Activated CD4-positive, alpha-beta memory T cell treated with anti-CD3 and anti-CD28 coated beads, Interleukin-2, amount 10 ng/mL, durations not matched to agents 7 days and 5 days (primary cell): Measurements from ENCODE around the gene OR52M1. TPM values are rescaled to one million over a fixed set of nuclear protein-coding genes. Genes with fewer than 3 reads are reported as not detected.

Experiments used
- CTCF ChIA-PET: fragments of 350-600 bp; sonication (Branson Sonifier 250); formaldehyde crosslinking; loops from one replicate; lab custom pipeline; 2021; ENCODE audit warnings: antibody characterized with exemption, inconsistent platforms; lab: Charles Lee
- POLR2A ChIA-PET: fragments of 350-600 bp; sonication (Branson Sonifier 250); formaldehyde crosslinking; loops from one replicate; lab custom pipeline; 2021; ENCODE audit warnings: antibody characterized with exemption; lab: Charles Lee
- DNase-seq: peaks from one replicate; pipeline ENCODE4 v3.0.0-alpha.2; 2020
- H3K27ac Mint-ChIP-seq: one replicate; pipeline ENCODE4 v1.8.0; 2021; ENCODE audit warnings: mild to moderate bottlenecking, mixed read lengths
- H3K27me3 Mint-ChIP-seq: one replicate; pipeline ENCODE4 v1.8.0; 2021; ENCODE audit warnings: mixed read lengths
- H3K36me3 Mint-ChIP-seq: one replicate; pipeline ENCODE4 v1.8.0; 2021; ENCODE audit warnings: low read depth, mixed read lengths
- H3K4me1 Mint-ChIP-seq: one replicate; pipeline ENCODE4 v1.8.0; 2021; ENCODE audit warnings: mixed read lengths
- H3K4me3 Mint-ChIP-seq: one replicate; pipeline ENCODE4 v1.8.0; 2021; ENCODE audit warnings: mild to moderate bottlenecking, mixed read lengths
- H3K9me3 Mint-ChIP-seq: one replicate; pipeline ENCODE4 v1.8.0; 2021; ENCODE audit warnings: mixed read lengths
- total RNA-seq, 2 experiments: library from RNA; stranded (reverse); gene quantifications; one replicate each; pipeline ENCODE4 v1.2.3, GENCODE V29; 2021

Gene OR52M1
- total RNA-seq, 2 experiments from 2014 or later, result not detected

DNA sequence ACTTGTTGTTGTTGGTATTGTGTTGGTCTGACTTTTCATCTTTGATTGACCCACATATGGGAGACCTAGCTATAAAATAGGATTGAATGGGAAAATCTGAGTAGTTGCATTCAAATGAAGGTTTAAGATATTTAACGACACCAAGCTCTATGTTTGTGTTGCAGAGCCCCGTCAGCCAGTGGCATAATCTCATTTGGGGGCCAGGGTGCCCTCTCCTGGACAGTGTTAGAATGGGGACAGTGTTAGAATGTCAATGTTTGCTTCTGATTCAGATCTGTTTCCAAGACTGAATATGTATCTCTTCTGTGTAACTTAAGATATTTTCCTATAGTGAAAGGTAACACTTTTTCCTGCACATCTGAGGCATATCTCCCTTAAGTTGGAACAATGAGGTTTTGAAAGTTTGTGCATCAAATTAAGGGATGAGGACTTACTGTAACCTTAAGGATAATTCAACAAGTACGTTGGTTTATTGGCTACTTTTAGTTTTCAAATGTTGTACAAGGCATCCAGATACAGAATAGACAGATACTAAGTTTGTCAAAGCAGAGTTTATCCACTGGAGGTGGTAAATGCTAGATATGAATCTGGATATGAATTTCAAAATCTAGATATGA, 5.3 kb upstream of the OR52M1 start:
- Mint-ChIP-seq H3K27me3 (peaks cover 13% of the 10 kb centered on the region), H3K4me3 (no peak overlapping the region), H3K27ac (no peak overlapping the region), H3K4me1 (no peaks in the 10 kb centered on the region), H3K36me3 (no peaks in the 10 kb centered on the region), H3K9me3 (no peaks in the 10 kb centered on the region)
- CTCF ChIA-PET, result interaction anchor here (0.6 to 7.8 kb wide), 9 partner anchors 15 to 360 kb away, joined by 3 to 125 read pairs (median 4); no protein-coding TSS in a partner anchor
- DNase-seq, result peak; percentile 61
- POLR2A ChIA-PET, result no interaction called here

DNA sequence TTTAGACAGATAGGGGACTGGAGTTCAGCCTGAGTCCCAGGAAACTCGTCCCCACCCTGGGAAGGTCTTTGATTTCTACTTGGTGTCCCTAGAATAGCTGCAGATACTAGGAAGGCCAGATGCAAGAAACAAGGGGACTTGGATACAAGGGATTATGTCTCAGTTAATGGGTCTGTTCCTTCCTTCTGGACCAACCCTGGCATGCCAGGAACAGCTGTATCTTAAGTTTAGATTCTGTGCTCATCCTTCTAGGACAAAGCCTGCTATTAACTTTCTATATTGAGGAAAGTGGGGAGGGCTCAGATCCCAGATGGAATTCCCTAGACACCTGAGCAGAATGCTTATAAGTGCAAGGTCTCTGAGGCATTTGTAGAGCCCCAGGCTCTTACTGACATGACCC, 3.9 kb upstream of the OR52M1 start:
- POLR2A ChIA-PET, result no interaction called here
- H3K4me3 Mint-ChIP-seq, result no peak overlapping the region
- no peak overlapping the region for H3K27ac Mint-ChIP-seq
- DNase-seq, result no peak
- no peaks in the 10 kb centered on the region for H3K36me3 Mint-ChIP-seq
- H3K27me3 Mint-ChIP-seq, result peaks cover 11% of the 10 kb centered on the region
- H3K4me1 Mint-ChIP-seq, result no peaks in the 10 kb centered on the region
- CTCF ChIA-PET, result interaction anchor here (1.1 to 7.8 kb wide), 3 partner anchors 355 to 359 kb away, joined by 3 to 125 read pairs (median 4); no protein-coding TSS in a partner anchor
- H3K9me3 Mint-ChIP-seq, result no peaks in the 10 kb centered on the region

DNA sequence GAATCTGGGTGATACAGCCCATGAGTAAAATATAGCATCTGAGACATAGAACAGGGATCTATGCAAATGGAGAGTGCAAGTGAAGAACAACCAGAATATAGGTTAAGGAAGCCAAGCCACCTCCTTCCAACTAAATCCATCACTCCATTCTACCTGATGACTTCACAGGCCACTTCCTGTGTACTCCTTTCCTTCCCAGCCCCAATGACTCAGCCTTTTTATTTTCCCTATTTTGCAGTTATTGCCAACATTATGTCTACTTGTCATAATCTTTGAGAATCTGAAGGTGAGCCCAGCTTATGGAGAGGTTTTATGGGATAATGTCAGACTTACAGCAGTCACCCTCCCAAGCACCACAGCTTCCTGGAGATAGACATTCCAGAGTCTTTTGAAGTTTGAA, 1.4 kb upstream of the OR52M1 start:
- DNase-seq, result no peak
- H3K27ac Mint-ChIP-seq, result no peak overlapping the region
- peaks cover 10% of the 10 kb centered on the region for H3K27me3 Mint-ChIP-seq
- POLR2A ChIA-PET, result no interaction called here
- H3K4me1 Mint-ChIP-seq, result no peaks in the 10 kb centered on the region
- no peaks in the 10 kb centered on the region for H3K36me3 Mint-ChIP-seq
- no peaks in the 10 kb centered on the region for H3K9me3 Mint-ChIP-seq
- no peak overlapping the region for H3K4me3 Mint-ChIP-seq
- CTCF ChIA-PET, result interaction anchor here (1.4 to 7.8 kb wide), 2 partner anchors 8 to 357 kb away, joined by 3 to 125 read pairs; no protein-coding TSS in a partner anchor

DNA sequence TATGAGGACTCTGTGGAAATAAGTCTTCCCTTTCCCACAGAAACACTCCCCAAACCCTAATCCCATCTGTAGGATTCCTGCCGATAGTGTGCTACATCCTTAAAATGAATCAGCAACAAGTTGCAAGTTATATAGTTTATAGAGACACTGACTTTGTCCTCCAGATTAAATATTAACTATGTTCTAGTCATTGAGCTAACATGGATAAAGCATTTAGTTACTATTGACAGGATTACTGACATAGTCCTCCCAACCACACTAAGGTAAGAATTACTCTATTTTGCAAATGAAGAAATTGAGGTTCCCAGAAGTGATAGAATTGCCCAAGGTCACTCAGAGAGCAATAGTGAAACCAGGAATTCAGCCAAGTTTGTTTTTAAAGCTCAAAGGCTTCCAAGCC, 1.9 kb downstream of the OR52M1 start:
- H3K4me3 Mint-ChIP-seq, result no peak overlapping the region
- no peak overlapping the region for H3K27ac Mint-ChIP-seq
- POLR2A ChIA-PET, result no interaction called here
- CTCF ChIA-PET, result interaction anchor here (1.9 kb wide), 1 partner anchor 360 kb away, joined by 12 read pairs; no protein-coding TSS in a partner anchor
- no peaks in the 10 kb centered on the region for H3K4me1 Mint-ChIP-seq
- H3K27me3 Mint-ChIP-seq, result peaks cover 4% of the 10 kb centered on the region
- H3K36me3 Mint-ChIP-seq, result no peaks in the 10 kb centered on the region
- H3K9me3 Mint-ChIP-seq, result no peaks in the 10 kb centered on the region
- DNase-seq, result no peak

DNA sequence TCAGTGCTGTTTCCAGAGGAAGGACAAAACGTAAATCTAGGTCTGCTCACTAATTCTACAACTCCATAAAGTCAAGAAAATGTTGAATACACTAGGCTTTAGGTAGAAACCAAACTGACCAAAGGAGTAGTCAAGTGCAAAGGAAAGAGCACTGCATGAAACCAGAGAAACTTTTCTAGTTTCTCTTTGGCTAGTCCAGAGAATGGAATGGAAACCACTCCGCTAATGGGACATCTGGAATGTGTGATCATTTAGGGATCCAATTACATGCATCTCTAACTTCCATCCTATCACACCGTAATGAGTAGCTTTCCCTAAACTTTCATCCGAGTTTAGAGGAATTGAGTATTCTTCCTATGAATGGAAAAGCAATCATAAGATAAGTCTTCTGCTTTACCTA, 2.4 kb downstream of the OR52M1 start:
- no peak overlapping the region for H3K4me3 Mint-ChIP-seq
- H3K27ac Mint-ChIP-seq, result no peak overlapping the region
- H3K9me3 Mint-ChIP-seq, result no peaks in the 10 kb centered on the region
- POLR2A ChIA-PET, result no interaction called here
- no peaks in the 10 kb centered on the region for H3K4me1 Mint-ChIP-seq
- H3K27me3 Mint-ChIP-seq, result peaks cover 3% of the 10 kb centered on the region
- no peaks in the 10 kb centered on the region for H3K36me3 Mint-ChIP-seq
- CTCF ChIA-PET, result interaction anchor here (1.9 kb wide), 1 partner anchor 360 kb away, joined by 12 read pairs; no protein-coding TSS in a partner anchor
- no peak for DNase-seq

DNA sequence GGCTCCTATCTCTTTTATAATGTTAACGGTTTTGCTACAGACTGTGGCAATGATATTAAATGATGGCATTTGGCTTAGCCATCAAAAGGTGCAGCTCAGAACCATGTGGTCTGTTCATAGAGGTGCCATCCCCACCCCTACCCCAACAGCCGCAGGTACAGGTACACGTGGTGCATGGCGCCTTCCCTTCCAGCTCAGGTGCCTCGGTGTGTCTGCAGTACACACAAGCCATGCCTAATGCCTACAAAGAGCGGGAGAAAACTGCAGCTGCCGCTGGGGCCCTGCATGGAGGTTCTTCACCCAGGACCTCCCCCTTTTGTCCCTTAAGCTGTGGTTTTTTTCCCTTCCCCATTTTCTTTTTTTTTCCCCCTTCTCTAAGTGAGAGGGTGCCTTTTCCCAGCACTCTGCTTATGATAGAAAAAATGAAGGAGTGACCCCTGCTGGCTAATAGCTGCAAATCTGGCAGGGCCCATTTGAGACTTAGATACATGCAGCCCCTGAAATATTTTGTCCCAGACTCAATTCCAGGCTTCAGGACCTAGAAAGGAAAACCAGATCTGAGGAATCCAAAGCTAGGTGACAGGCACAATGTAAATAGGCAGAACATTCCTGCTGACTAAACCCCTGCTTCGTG, 6.5 kb downstream of the OR52M1 start:
- Mint-ChIP-seq H3K4me3 (no peak overlapping the region), H3K27ac (no peak overlapping the region), H3K9me3 (no peaks in the 10 kb centered on the region), H3K27me3 (peaks cover 3% of the 10 kb centered on the region), H3K36me3 (no peaks in the 10 kb centered on the region), H3K4me1 (no peaks in the 10 kb centered on the region)
- ChIA-PET POLR2A (no interaction called here), CTCF (interaction anchor here (0.6 to 3.0 kb wide), 3 partner anchors 8 to 364 kb away, joined by 3 to 15 read pairs (median 4); no protein-coding TSS in a partner anchor)
- DNase-seq, result no peak

DNA sequence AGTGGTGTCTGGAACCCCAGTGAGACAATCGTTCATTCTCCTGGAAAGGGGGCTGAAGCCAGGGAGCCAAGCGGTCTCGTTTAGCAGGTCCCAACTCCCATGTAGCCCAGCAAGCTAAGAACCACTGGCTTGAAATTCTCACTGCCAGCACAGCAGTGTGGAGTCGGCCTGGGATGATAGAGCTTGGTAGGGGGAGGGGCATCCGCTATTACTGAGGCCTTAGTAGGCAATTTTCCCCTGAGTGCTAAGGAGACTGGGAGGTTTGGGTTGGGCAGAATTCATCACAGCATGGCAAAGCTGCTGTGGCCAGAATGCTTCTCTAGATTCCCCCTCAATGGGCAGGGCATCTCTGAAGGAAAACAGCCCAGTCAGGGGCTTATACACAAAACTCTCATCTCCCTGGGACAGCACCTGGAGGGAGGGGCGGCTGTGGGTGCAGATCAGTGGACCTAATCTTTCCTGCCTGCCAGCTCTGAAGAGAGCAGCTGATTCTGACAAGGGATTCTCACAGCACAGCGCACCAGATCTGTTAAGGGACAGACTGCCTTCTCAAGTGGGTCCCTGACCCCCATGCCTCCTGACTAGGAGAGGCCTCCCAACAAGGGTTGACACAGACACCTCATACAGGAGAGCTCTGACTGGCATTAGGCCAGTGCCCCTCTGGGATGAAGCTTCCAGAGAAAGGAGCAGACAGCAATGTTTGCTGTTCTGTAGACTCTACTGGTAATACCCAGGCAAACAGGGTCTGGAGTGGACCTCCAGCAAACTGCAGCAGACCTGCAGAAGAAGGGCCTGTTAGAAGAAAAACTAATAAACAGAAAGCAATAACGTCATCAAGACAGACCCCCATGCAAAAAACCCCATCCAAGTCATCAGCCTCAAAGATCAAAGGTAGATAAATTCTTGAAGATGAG, 14.8 kb downstream of the OR52M1 start:
- Mint-ChIP-seq H3K9me3 (peaks cover 9% of the 10 kb centered on the region), H3K27me3 (peaks cover 21% of the 10 kb centered on the region), H3K4me3 (no peak overlapping the region), H3K4me1 (no peaks in the 10 kb centered on the region), H3K27ac (no peak overlapping the region), H3K36me3 (no peaks in the 10 kb centered on the region)
- no peak for DNase-seq
- POLR2A ChIA-PET, result no interaction called here
- CTCF ChIA-PET, result no interaction called here

DNA sequence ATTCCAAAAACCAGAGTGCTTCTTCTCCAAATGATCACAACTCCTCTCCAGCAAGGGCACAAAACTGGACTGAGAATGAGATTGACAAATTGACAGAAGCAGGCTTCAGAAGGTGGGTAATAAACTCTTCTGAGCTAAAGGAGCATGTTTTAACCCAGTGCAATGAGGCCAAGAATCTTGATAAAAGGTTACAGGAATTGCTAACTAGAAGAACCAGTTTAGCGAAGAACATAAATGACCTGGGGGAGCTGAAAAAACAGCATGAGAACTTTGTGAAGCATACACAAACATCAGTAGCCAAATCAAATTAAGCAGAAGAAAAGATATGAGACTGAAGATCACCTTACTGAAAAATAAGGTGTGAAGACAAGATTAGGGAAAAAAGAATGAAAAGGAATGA, 15.5 kb downstream of the OR52M1 start:
- H3K4me1 Mint-ChIP-seq, result no peaks in the 10 kb centered on the region
- peaks cover 9% of the 10 kb centered on the region for H3K9me3 Mint-ChIP-seq
- no peak overlapping the region for H3K4me3 Mint-ChIP-seq
- H3K27me3 Mint-ChIP-seq, result peaks cover 23% of the 10 kb centered on the region
- H3K27ac Mint-ChIP-seq, result no peak overlapping the region
- no peaks in the 10 kb centered on the region for H3K36me3 Mint-ChIP-seq
- no peak for DNase-seq
- ChIA-PET POLR2A (no interaction called here), CTCF (no interaction called here)

DNA sequence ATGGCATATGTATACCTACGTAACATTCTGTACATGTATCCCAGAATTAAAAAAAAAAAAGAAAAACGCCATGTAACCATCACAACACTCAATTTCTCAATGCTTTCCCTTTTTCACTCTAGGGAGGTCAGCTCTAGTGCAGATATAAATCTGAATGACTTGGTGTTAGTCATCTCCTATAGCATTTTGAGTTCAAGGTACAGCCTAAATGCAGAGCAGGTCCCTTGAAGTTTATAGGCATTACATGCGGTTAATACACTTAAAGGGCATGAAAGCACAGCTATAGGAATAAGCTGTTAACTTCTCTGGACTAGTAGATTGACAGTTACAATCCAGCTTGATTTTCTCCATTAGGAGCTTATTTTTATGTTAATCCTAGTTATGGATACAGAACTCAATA, 20.4 kb downstream of the OR52M1 start:
- no peak overlapping the region for H3K4me3 Mint-ChIP-seq
- POLR2A ChIA-PET, result no interaction called here
- CTCF ChIA-PET, result no interaction called here
- peaks cover 21% of the 10 kb centered on the region for H3K27me3 Mint-ChIP-seq
- no peak for DNase-seq
- no peaks in the 10 kb centered on the region for H3K4me1 Mint-ChIP-seq
- peaks cover 9% of the 10 kb centered on the region for H3K9me3 Mint-ChIP-seq
- H3K36me3 Mint-ChIP-seq, result no peaks in the 10 kb centered on the region
- H3K27ac Mint-ChIP-seq, result no peak overlapping the region

DNA sequence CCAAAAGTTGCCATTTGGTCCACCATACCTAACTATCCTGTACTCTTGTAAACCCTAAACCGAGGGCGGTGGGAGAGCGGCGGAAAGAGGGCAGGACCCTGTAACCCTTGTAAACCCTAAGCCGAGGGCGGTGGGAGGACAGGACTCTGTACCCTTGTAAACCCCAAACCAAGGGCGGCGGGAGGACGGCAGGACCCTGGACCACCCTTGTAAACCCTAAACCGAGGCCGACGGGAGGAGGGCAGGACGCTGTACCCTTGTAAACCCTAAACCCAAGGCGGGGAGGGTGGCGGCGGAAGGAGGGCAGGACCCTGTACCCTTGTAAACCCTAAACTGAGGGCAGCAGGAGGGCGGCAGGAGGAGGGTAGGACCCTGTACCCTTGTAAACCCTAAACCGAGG, 24.1 kb downstream of the OR52M1 start:
- H3K27ac Mint-ChIP-seq, result no peak overlapping the region
- H3K4me1 Mint-ChIP-seq, result no peaks in the 10 kb centered on the region
- no peak overlapping the region for H3K4me3 Mint-ChIP-seq
- peaks cover 5% of the 10 kb centered on the region for H3K27me3 Mint-ChIP-seq
- H3K36me3 Mint-ChIP-seq, result no peaks in the 10 kb centered on the region
- H3K9me3 Mint-ChIP-seq, result peaks cover 2% of the 10 kb centered on the region
- CTCF ChIA-PET, result no interaction called here
- POLR2A ChIA-PET, result no interaction called here
- DNase-seq, result no peak

DNA sequence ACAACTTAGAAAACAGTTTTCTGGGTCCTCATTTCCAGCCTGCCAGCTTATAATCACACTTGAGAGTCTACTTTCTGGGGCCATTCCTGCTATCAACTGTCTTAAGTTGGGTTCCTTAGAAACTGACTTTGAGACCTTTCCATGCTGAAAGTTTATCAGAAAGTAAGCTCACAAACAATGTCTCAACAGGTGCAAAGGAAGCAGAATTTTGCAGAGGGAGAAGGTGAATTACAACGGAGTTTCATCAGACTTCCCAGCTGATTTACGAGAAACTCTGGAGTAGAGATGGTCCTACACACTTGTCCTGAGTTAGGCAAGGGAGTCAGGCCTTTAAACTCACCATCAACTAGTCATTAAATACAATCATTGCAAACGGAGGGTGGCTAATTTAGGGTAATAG, 31.9 kb downstream of the OR52M1 start:
- POLR2A ChIA-PET, result no interaction called here
- no peaks in the 10 kb centered on the region for H3K36me3 Mint-ChIP-seq
- CTCF ChIA-PET, result no interaction called here
- no peak for DNase-seq
- no peak overlapping the region for H3K27ac Mint-ChIP-seq
- H3K9me3 Mint-ChIP-seq, result no peaks in the 10 kb centered on the region
- peaks cover 14% of the 10 kb centered on the region for H3K27me3 Mint-ChIP-seq
- no peak overlapping the region for H3K4me3 Mint-ChIP-seq
- peaks cover 5% of the 10 kb centered on the region for H3K4me1 Mint-ChIP-seq

DNA sequence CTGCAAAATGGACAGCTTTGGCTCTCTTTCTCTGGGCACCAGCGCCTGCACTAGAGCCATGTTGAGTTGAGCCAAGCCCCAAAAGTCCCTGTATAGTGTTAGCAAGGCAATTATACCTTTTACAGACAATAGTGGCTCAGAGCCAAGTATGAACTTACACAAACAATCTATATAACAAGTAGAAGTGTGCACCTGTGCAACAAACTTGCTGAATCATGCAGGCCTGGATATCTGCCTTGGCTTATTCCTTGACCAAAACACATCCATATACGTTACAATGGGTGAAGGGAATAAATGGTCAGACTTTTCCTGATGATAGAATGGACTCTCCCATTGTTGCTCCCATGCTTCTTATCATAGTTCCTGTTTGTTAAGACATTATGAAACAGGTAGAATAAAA, 32.8 kb downstream of the OR52M1 start:
- POLR2A ChIA-PET, result no interaction called here
- Mint-ChIP-seq H3K4me1 (peaks cover 5% of the 10 kb centered on the region), H3K36me3 (no peaks in the 10 kb centered on the region), H3K9me3 (no peaks in the 10 kb centered on the region), H3K27ac (no peak overlapping the region), H3K27me3 (peaks cover 15% of the 10 kb centered on the region), H3K4me3 (no peak overlapping the region)
- DNase-seq, result no peak
- CTCF ChIA-PET, result no interaction called here

DNA sequence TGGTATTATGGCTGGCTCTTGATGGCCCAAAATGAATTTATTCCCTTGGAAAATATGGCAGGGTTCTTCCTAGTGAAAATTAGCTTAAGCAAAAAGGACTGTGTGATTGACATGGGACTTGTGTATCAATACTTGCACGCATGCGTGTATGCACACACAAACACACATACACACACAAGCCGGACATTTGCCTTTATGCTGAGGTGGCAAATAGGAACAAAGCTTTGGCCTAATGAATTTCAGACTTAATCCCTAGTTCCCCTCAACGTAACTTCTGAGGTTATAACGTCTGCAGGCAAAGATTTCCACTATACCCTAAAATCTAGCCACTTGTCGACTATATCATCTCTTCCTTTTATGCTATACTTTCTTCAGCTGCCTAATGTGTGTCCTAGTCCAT, 33.6 kb downstream of the OR52M1 start:
- Mint-ChIP-seq H3K36me3 (no peaks in the 10 kb centered on the region), H3K27me3 (peaks cover 18% of the 10 kb centered on the region), H3K4me3 (no peak overlapping the region), H3K27ac (no peak overlapping the region), H3K4me1 (peaks cover 5% of the 10 kb centered on the region), H3K9me3 (no peaks in the 10 kb centered on the region)
- ChIA-PET POLR2A (no interaction called here), CTCF (interaction anchor here (0.6 kb wide), 1 partner anchor 401 kb away, joined by 4 read pairs; no protein-coding TSS in a partner anchor)
- DNase-seq, result no peak
